Stimulated activated CD8-positive, alpha-beta memory T cell treated with anti-CD3 and anti-CD28 coated beads, Interleukin-12 subunit alpha, Interleukin-12 subunit beta, amount 100 ng/mL, for 4 hours (primary cell): ENCODE measurements around the gene ERVFRD-1.

ENCODE experiments used
- DNase-seq: peaks from one replicate; pipeline ENCODE4 v3.0.0-alpha.2; 2020; ENCODE audit warnings: low read depth

The ERVFRD-1 gene, protein sequence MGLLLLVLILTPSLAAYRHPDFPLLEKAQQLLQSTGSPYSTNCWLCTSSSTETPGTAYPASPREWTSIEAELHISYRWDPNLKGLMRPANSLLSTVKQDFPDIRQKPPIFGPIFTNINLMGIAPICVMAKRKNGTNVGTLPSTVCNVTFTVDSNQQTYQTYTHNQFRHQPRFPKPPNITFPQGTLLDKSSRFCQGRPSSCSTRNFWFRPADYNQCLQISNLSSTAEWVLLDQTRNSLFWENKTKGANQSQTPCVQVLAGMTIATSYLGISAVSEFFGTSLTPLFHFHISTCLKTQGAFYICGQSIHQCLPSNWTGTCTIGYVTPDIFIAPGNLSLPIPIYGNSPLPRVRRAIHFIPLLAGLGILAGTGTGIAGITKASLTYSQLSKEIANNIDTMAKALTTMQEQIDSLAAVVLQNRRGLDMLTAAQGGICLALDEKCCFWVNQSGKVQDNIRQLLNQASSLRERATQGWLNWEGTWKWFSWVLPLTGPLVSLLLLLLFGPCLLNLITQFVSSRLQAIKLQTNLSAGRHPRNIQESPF

GRCh38 chr6:11110921-11111768, at the start of gene ERVFRD-1:
TSS of gene ERVFRD-1 (minus strand) at chr6:11111725. CDS start at chr6:11105310, 6,415 bp downstream.
- no peak for DNase-seq

GRCh38 chr6:11160199-11160598, 48.7 kb upstream of the ERVFRD-1 start:
- DNase-seq: no peak

GRCh38 chr6:11155589-11155988, 44.1 kb upstream of the ERVFRD-1 start:
- no peak for DNase-seq

- no peak for DNase-seq
Measured at GRCh38 chr6:11153447-11153846, 41.9 kb upstream of the ERVFRD-1 start.

- DNase-seq: no peak
Measured at GRCh38 chr6:11152581-11152980, 41.1 kb upstream of the ERVFRD-1 start.

GRCh38 chr6:11151488-11151887, 40.0 kb upstream of the ERVFRD-1 start:
- no peak for DNase-seq

DNA sequence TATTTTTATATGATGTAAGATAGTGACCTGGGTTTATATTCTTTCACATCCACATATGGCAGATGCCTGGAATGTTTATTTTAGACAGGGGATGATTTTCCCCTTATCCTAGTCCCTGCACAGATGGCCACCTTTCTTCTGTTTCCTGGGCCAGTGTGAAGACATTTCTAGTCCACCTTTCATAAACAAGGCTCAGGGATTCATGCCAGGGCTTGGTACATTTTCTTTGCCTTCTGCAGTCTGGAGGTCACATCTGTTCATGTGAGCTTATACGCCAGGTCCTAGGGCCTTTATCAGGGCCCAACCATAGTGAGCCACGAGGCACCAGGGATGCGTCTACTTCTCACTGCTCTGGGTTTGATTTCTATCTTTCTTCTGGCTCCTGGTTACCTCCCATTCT, 38.0 kb upstream of the ERVFRD-1 start:
- no peak for DNase-seq

GRCh38 chr6:11146117-11146826, 34.7 kb upstream of the ERVFRD-1 start:
- no peak for DNase-seq

GRCh38 chr6:11144393-11144851, 32.9 kb upstream of the ERVFRD-1 start:
- peak; percentile 52 for DNase-seq

- DNase-seq: no peak
Measured at GRCh38 chr6:11143394-11144371, 32.2 kb upstream of the ERVFRD-1 start.

GRCh38 chr6:11142296-11143027, 30.9 kb upstream of the ERVFRD-1 start:
- no peak for DNase-seq

DNA sequence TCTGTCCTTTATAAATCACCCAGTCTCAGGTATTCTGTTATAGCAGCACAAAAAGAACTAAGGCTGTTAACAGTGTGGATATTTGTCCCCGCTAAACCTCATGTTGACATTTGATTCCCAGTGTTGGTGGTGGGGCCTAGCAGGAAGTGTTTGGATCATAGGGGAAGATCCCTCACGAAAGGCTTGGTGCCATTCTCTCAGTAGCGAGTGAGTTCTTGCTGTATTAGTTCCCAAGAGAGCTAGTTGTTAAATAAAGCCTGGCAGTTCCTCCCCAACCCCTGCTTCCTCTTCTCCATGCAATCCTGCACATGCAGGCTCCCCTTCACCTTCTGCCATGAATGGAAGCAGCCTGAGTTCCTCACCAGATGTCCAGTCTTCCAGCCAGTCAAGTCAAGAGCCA, 29.8 kb upstream of the ERVFRD-1 start:
- DNase-seq: no peak

DNA sequence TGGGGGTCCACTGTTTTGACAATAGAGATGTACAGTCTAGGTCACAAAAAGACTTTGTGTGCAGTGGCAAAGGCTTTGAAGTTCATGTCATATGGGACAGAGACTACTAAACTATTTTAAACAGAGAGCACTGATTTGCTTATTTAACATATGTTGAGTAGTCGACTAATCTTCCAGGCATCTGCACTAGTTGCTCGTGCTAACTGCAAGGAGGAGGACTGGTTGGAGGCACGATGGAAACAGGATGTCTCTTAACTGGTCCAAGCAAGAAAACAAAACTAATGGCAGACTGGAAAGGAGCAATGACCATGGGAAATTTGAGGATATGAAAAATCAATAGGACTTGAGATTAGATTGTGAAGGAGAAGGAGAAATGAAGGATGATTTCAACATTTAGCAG, 28.5 kb upstream of the ERVFRD-1 start:
- DNase-seq: no peak

GRCh38 chr6:11139051-11139960, 27.8 kb upstream of the ERVFRD-1 start:
- DNase-seq: no peak

DNA sequence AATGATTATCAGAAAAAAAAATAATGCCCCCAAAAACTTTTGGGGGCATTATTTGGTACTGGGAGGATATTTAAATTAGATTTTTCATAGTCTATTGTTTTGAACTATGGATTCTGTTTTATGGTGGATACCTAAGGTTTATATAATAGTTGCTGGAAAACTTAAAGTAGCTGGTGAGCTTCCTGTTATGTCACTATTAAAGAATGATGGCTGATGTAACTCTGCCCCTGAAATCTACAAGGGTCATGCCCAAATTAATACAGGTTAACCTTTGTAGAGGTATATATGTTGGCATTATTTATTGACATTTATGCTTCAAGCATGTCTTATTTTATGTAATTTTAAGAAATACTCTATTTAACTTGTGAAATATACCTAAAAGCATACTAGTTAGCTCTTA, 25.3 kb upstream of the ERVFRD-1 start:
- no peak for DNase-seq

DNA sequence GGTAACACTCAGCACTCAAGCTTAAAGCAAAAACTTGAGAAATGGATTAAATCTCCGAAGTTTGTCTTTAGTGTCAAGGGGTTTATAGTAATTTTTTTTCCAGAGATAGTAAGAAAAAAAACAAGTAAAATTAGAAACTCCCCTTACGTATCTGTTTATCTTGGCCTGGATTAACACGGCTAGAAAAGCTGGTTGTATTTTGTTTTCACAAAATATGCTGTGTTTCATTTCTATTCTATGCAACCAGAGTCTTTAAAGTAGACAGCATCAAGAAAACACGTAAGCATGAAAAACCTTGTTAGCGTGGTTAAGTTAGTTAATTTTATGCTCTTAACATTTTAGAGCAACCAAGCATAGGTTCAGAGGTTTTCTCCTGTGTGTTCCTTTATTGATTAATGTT, 21.8 kb upstream of the ERVFRD-1 start:
- DNase-seq: no peak

GRCh38 chr6:11132194-11132888, 20.8 kb upstream of the ERVFRD-1 start:
- DNase-seq: no peak

- no peak for DNase-seq
Measured at GRCh38 chr6:11130605-11131004, 19.1 kb upstream of the ERVFRD-1 start.
